ENCODE measurements around the gene SLC44A5.

GRCh38 chr1:75559800-75560199 is 51.1 kb downstream of the SLC44A5 start:
- TF ChIP-seq EZH2 (IDR thresholded peaks at IDR 0.05; ENCODE audit: borderline replicate concordance, low read length) (no peak), CTCF (conservative IDR thresholded peaks at IDR 0.05 in 1 of 2, IDR thresholded peaks at IDR 0.05 in 1 of 2; ENCODE audit: extremely low read depth in 1 of 2, insufficient read depth in 1 of 2, low read depth in 1 of 2, low read length in 2 of 2) (no peak)

Measured in mammary epithelial cell (primary cell).